H1 (cell line): ENCODE data around the gene VSTM2B. TPM values are rescaled to one million over a fixed set of nuclear protein-coding genes. Genes with fewer than 3 reads are reported as not detected.

ENCODE experiments used
- PHF8 ChIP-seq: fragments of 200-600 bp; sonication (generic); conservative IDR thresholded peaks from 2 replicates; pipeline ENCODE4 v1.7.1; 2012; ENCODE audit warnings: low read depth, mild to moderate bottlenecking, inconsistent platforms, low read length, moderate library complexity
- RNF2 ChIP-seq: fragments of 200-900, 300-1000 bp; sonication (generic); IDR thresholded peaks from 2 replicates; pipeline ENCODE4 v1.7.1; 2016; ENCODE audit warnings: borderline replicate concordance, low read depth, mild to moderate bottlenecking, antibody characterized with exemption, low read length; ENCODE audit not compliant: poor library complexity, severe bottlenecking; ENCODE audit errors: missing control alignments
- SIN3A ChIP-seq, 2 experiments: IDR thresholded peaks in 1 of 2; conservative IDR thresholded peaks in 1 of 2; 2 replicates each; pipeline ENCODE4 v1.6.1; 2011 to 2012; ENCODE audit warnings: low read length in 2 of 2, improper control_type of control experiment in 1 of 2, low read depth in 1 of 2, mild to moderate bottlenecking in 1 of 2
- YY1 ChIP-seq: IDR thresholded peaks from 2 replicates; pipeline ENCODE4 v1.6.1; 2011; ENCODE audit warnings: low read depth, mild to moderate bottlenecking, low read length
- polyA plus RNA-seq, 7 experiments: library from polyadenylated mRNA; depleted of rRNA in 3 of 7; stranded (reverse) in 5 of 7; unstranded in 2 of 7; fragments of >200 nt in 5 of 7; fragments of 200-250 nt in 2 of 7; gene quantifications; 1 replicate in 5 of 7; 2 replicates in 1 of 7; 4 replicates in 1 of 7; pipeline versions ENCODE4 v1.2.1 to v1.2.3, GENCODE V29; 2011 to 2013; ENCODE audit warnings: missing spikeins in 2 of 7, mixed read lengths in 2 of 7
- total RNA-seq: library from RNA; stranded (reverse); fragmentation: NEBNext Ultra II Directional; extraction: Animal tissue kit (Norgen Biotek cat#: 25700); gene quantifications from 2 replicates; pipeline ENCODE4 v1.2.1, GENCODE V29; 2021
- TF ChIP-seq, protein P1 (sequence below): fragments of 300-600 bp; sonication (generic); IDR thresholded peaks from 2 replicates; pipeline ENCODE4 v1.7.1; 2012; ENCODE audit warnings: low read length, moderate library complexity, mild to moderate bottlenecking, inconsistent platforms; ENCODE audit not compliant: insufficient replicate concordance

Gene VSTM2B
- total and polyA plus RNA-seq, 2 of the 8 experiments (the other 6 are each of a cell fraction or from before 2014, with no cell fraction given) = 0.82 to 1.5 TPM

DNA sequence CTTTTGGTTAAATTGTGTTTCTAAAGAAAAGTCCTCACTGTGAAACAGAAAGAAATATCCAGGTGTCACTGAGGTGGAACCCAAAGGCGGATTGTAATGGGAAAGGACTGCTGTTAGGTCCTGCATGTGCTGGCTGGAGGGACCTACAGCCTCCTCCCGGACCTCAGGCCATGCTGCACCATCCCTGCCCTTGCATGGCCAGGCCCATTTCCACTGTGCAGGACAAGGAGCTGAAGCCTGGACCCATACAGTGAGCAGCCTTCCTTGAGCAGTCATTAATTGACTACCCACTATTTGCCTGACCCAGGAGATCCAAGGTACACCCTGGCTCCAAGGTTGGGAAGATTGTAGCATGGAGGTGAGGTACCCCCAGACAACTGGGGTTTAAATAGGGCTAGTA is 17.6 kb downstream of the VSTM2B start (continued):
- TF ChIP-seq, protein P1, sequence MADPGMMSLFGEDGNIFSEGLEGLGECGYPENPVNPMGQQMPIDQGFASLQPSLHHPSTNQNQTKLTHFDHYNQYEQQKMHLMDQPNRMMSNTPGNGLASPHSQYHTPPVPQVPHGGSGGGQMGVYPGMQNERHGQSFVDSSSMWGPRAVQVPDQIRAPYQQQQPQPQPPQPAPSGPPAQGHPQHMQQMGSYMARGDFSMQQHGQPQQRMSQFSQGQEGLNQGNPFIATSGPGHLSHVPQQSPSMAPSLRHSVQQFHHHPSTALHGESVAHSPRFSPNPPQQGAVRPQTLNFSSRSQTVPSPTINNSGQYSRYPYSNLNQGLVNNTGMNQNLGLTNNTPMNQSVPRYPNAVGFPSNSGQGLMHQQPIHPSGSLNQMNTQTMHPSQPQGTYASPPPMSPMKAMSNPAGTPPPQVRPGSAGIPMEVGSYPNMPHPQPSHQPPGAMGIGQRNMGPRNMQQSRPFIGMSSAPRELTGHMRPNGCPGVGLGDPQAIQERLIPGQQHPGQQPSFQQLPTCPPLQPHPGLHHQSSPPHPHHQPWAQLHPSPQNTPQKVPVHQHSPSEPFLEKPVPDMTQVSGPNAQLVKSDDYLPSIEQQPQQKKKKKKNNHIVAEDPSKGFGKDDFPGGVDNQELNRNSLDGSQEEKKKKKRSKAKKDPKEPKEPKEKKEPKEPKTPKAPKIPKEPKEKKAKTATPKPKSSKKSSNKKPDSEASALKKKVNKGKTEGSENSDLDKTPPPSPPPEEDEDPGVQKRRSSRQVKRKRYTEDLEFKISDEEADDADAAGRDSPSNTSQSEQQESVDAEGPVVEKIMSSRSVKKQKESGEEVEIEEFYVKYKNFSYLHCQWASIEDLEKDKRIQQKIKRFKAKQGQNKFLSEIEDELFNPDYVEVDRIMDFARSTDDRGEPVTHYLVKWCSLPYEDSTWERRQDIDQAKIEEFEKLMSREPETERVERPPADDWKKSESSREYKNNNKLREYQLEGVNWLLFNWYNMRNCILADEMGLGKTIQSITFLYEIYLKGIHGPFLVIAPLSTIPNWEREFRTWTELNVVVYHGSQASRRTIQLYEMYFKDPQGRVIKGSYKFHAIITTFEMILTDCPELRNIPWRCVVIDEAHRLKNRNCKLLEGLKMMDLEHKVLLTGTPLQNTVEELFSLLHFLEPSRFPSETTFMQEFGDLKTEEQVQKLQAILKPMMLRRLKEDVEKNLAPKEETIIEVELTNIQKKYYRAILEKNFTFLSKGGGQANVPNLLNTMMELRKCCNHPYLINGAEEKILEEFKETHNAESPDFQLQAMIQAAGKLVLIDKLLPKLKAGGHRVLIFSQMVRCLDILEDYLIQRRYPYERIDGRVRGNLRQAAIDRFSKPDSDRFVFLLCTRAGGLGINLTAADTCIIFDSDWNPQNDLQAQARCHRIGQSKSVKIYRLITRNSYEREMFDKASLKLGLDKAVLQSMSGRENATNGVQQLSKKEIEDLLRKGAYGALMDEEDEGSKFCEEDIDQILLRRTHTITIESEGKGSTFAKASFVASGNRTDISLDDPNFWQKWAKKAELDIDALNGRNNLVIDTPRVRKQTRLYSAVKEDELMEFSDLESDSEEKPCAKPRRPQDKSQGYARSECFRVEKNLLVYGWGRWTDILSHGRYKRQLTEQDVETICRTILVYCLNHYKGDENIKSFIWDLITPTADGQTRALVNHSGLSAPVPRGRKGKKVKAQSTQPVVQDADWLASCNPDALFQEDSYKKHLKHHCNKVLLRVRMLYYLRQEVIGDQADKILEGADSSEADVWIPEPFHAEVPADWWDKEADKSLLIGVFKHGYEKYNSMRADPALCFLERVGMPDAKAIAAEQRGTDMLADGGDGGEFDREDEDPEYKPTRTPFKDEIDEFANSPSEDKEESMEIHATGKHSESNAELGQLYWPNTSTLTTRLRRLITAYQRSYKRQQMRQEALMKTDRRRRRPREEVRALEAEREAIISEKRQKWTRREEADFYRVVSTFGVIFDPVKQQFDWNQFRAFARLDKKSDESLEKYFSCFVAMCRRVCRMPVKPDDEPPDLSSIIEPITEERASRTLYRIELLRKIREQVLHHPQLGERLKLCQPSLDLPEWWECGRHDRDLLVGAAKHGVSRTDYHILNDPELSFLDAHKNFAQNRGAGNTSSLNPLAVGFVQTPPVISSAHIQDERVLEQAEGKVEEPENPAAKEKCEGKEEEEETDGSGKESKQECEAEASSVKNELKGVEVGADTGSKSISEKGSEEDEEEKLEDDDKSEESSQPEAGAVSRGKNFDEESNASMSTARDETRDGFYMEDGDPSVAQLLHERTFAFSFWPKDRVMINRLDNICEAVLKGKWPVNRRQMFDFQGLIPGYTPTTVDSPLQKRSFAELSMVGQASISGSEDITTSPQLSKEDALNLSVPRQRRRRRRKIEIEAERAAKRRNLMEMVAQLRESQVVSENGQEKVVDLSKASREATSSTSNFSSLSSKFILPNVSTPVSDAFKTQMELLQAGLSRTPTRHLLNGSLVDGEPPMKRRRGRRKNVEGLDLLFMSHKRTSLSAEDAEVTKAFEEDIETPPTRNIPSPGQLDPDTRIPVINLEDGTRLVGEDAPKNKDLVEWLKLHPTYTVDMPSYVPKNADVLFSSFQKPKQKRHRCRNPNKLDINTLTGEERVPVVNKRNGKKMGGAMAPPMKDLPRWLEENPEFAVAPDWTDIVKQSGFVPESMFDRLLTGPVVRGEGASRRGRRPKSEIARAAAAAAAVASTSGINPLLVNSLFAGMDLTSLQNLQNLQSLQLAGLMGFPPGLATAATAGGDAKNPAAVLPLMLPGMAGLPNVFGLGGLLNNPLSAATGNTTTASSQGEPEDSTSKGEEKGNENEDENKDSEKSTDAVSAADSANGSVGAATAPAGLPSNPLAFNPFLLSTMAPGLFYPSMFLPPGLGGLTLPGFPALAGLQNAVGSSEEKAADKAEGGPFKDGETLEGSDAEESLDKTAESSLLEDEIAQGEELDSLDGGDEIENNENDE = no peak
- no peak for TF ChIP-seq RNF2
- no peak for TF ChIP-seq SIN3A (conservative IDR thresholded peaks at IDR 0.05 in 1 of 2, IDR thresholded peaks at IDR 0.05 in 1 of 2; ENCODE audit: low read depth in 1 of 2, low read length in 2 of 2)
- TF ChIP-seq PHF8 = no peak
- TF ChIP-seq YY1 = no peak
- TF ChIP-seq, all 59 proteins: peak for 0
